Keratinocyte (primary cell): ENCODE data around the gene F10. TPM values are rescaled to one million over a fixed set of nuclear protein-coding genes. Genes with fewer than 3 reads are reported as not detected.

Source experiments
- DNase-seq: peaks from one replicate; pipeline ENCODE4 v3.0.0-alpha.2; 2011; ENCODE audit warnings: low read depth, missing footprints, low spot score
- FAIRE-seq: peaks from 2 replicates; lab custom pipeline; 2011; peaks lifted over from hg19 to GRCh38; lab: Jason Lieb, UNC
- H2AFZ ChIP-seq: 2 replicates; pipeline ENCODE4 v1.6.0; 2012; ENCODE audit warnings: low read length, control low read depth, inconsistent platforms; ENCODE audit not compliant: control insufficient read depth
- H3K27ac ChIP-seq: 2 replicates; pipeline ENCODE4 v1.5.1; 2011; ENCODE audit warnings: low read length; ENCODE audit not compliant: control insufficient read depth, insufficient read depth
- H3K27me3 ChIP-seq: 3 replicates; pipeline ENCODE4 v1.6.0; 2011; ENCODE audit warnings: low read length; ENCODE audit not compliant: control insufficient read depth, insufficient read depth; ENCODE audit errors: extremely low read depth
- H3K36me3 ChIP-seq, 2 experiments: 2 replicates in 1 of 2; 3 replicates in 1 of 2; pipeline ENCODE4 v1.5.1; 2011; ENCODE audit warnings: low read length in 2 of 2, mild to moderate bottlenecking in 1 of 2; ENCODE audit not compliant: control insufficient read depth in 2 of 2, insufficient read depth in 2 of 2; ENCODE audit errors: extremely low read depth in 1 of 2
- H3K4me1 ChIP-seq: 3 replicates; pipeline ENCODE4 v1.5.1; 2011; ENCODE audit warnings: low read length; ENCODE audit not compliant: control insufficient read depth, insufficient read depth; ENCODE audit errors: extremely low read depth
- H3K4me2 ChIP-seq: 3 replicates; pipeline ENCODE4 v1.6.0; 2011; ENCODE audit warnings: low read depth, low read length; ENCODE audit not compliant: control insufficient read depth, insufficient read depth; ENCODE audit errors: extremely low read depth
- H3K4me3 ChIP-seq, 3 experiments: fragments of 200-600 bp in 1 of 3; sonication (generic) in 1 of 3; 2 replicates in 2 of 3; 3 replicates in 1 of 3; pipeline ENCODE4 v1.5.1; 2011 to 2016; ENCODE audit warnings: low read length in 3 of 3, mild to moderate bottlenecking in 3 of 3, control low read depth in 2 of 3, inconsistent platforms in 1 of 3, low read depth in 1 of 3, mixed read lengths in 1 of 3, mixed run types in 1 of 3, moderate library complexity in 1 of 3; ENCODE audit not compliant: control insufficient read depth in 2 of 3, insufficient read depth in 2 of 3; ENCODE audit errors: extremely low read depth in 1 of 3
- H3K79me2 ChIP-seq: 2 replicates; pipeline ENCODE4 v1.6.0; 2012; ENCODE audit warnings: low read length; ENCODE audit not compliant: control insufficient read depth, insufficient read depth
- H3K9ac ChIP-seq: 3 replicates; pipeline ENCODE4 v1.6.0; 2011; ENCODE audit warnings: low read length; ENCODE audit not compliant: control insufficient read depth, insufficient read depth; ENCODE audit errors: extremely low read depth
- H3K9me1 ChIP-seq: 3 replicates; pipeline ENCODE4 v1.6.0; 2011; ENCODE audit warnings: low read length; ENCODE audit not compliant: control insufficient read depth, insufficient read depth; ENCODE audit errors: extremely low read depth
- H3K9me3 ChIP-seq: 2 replicates; pipeline ENCODE4 v1.5.1; 2012; ENCODE audit warnings: low read depth, low read length; ENCODE audit not compliant: control insufficient read depth
- H4K20me1 ChIP-seq: 3 replicates; pipeline ENCODE4 v1.6.0; 2011; ENCODE audit warnings: low read length; ENCODE audit not compliant: control insufficient read depth, insufficient read depth; ENCODE audit errors: extremely low read depth
- CTCF ChIP-seq, 3 experiments: IDR thresholded peaks in 1 of 3; conservative IDR thresholded peaks in 1 of 3; optimal IDR thresholded peaks in 1 of 3; 2 replicates in 2 of 3; 3 replicates in 1 of 3; pipeline versions ENCODE3 to v1.5.1; 2011; ENCODE audit warnings: low read length in 3 of 3, mild to moderate bottlenecking in 3 of 3, moderate library complexity in 2 of 3, control low read depth in 1 of 3, inconsistent platforms in 1 of 3; ENCODE audit not compliant: insufficient read depth in 2 of 3; ENCODE audit errors: extremely low read depth in 1 of 3
- EZH2 ChIP-seq: IDR thresholded peaks from one replicate; pipeline ENCODE4 v1.6.1; 2012; ENCODE audit warnings: inconsistent platforms, mild to moderate bottlenecking, low read length, moderate library complexity
- dilution Hi-C: fragments of 300-500 bp; cut with MboI; formaldehyde crosslinking; loops from one replicate; pipeline ENCODE4 v1.7.0; 2020; ENCODE audit warnings: low sequenced_read_pairs; ENCODE audit not compliant: extremely low pct_ligation_motif_present
- polyA plus RNA-seq, 5 experiments: library from polyadenylated mRNA; depleted of rRNA in 3 of 5; stranded (reverse) in 3 of 5; stranded (forward) in 1 of 5; unstranded in 1 of 5; fragments of >200 nt; gene quantifications; 1 replicate in 1 of 5; 2 replicates in 3 of 5; 3 replicates in 1 of 5; pipeline versions ENCODE4 v1.2.1 to v1.2.3, GENCODE V29; 2011 to 2012; ENCODE audit warnings: missing spikeins in 2 of 5, low read depth in 1 of 5, low replicate concordance in 1 of 5

The F10 gene
- polyA plus RNA-seq, 1 donor (not counting 4 experiments of a cell fraction or from before 2014, with no cell fraction given), result not detected

- no peaks in the 10 kb centered on the region for H3K4me1 ChIP-seq
- no peaks in the 10 kb centered on the region for H4K20me1 ChIP-seq
- H3K27ac ChIP-seq, result no peak overlapping the region
- no peaks in the 10 kb centered on the region for H3K79me2 ChIP-seq
- no peak for TF ChIP-seq CTCF (optimal IDR thresholded peaks at IDR 0.05 in 1 of 3, IDR thresholded peaks at IDR 0.05 in 1 of 3, conservative IDR thresholded peaks at IDR 0.05 in 1 of 3; ENCODE audit: extremely low read depth in 1 of 3, insufficient read depth in 2 of 3, low read length in 3 of 3)
- dilution Hi-C loops, result no loop called here
- DNase-seq (no peak), FAIRE-seq (no peak)
- H3K9me3 ChIP-seq, result no peaks in the 10 kb centered on the region
- H3K4me3 ChIP-seq, result no peak overlapping the region
- H3K27me3 ChIP-seq, result peaks cover 27% of the 10 kb centered on the region
- no peaks in the 10 kb centered on the region for H3K9me1 ChIP-seq
- H2AFZ ChIP-seq, result no peak overlapping the region
- no peak overlapping the region for H3K4me2 ChIP-seq
- H3K36me3 ChIP-seq, result no peaks in the 10 kb centered on the region
- no peak overlapping the region for H3K9ac ChIP-seq
Observed at GRCh38 chr13:113114511-113115362, 7.9 kb upstream of the F10 start.

- Histone ChIP-seq H4K20me1 (no peaks in the 10 kb centered on the region), H3K36me3 (no peaks in the 10 kb centered on the region), H3K27ac (no peak overlapping the region), H2AFZ (no peak overlapping the region), H3K4me1 (no peaks in the 10 kb centered on the region), H3K4me3 (no peak overlapping the region), H3K4me2 (no peak overlapping the region), H3K9ac (no peak overlapping the region), H3K9me1 (no peaks in the 10 kb centered on the region), H3K27me3 (peaks cover 18% of the 10 kb centered on the region), H3K79me2 (no peaks in the 10 kb centered on the region), H3K9me3 (no peaks in the 10 kb centered on the region)
- DNase-seq (no peak), FAIRE-seq (no peak)
- dilution Hi-C loops, result no loop called here
- no peak for TF ChIP-seq EZH2
- TF ChIP-seq CTCF (optimal IDR thresholded peaks at IDR 0.05 in 1 of 3, IDR thresholded peaks at IDR 0.05 in 1 of 3, conservative IDR thresholded peaks at IDR 0.05 in 1 of 3; ENCODE audit: extremely low read depth in 1 of 3, insufficient read depth in 2 of 3, low read length in 3 of 3), result no peak
Observed at GRCh38 chr13:113115363-113116205, 7.0 kb upstream of the F10 start.
